IMR-90 (cell line): ENCODE measurements around the gene MRAP.

ENCODE experiments used
- MAZ ChIP-seq: IDR thresholded peaks from 2 replicates; pipeline ENCODE4 v1.6.1; 2012; ENCODE audit warnings: low read depth, mild to moderate bottlenecking, low read length, improper control_type of control experiment, moderate library complexity, borderline replicate concordance
- MXI1 ChIP-seq: IDR thresholded peaks from 2 replicates; pipeline ENCODE4 v1.6.1; 2012; ENCODE audit warnings: low read depth, mild to moderate bottlenecking, low read length, moderate library complexity, borderline replicate concordance
- POLR2A ChIP-seq: IDR thresholded peaks from 2 replicates; pipeline ENCODE4 v1.6.1; 2012; ENCODE audit warnings: mild to moderate bottlenecking, low read depth, low read length
- SMC3 ChIP-seq: fragments of 150-350 bp; IDR thresholded peaks from 2 replicates; pipeline ENCODE4 v1.6.1; 2016; ENCODE audit warnings: low read depth, mild to moderate bottlenecking, antibody characterized with exemption, low read length, moderate library complexity
- TF ChIP-seq, protein P1 (sequence below): conservative IDR thresholded peaks from 2 replicates; pipeline ENCODE4 v1.5.1; 2012; ENCODE audit warnings: mild to moderate bottlenecking, low read depth, low read length, improper control_type of control experiment

DNA sequence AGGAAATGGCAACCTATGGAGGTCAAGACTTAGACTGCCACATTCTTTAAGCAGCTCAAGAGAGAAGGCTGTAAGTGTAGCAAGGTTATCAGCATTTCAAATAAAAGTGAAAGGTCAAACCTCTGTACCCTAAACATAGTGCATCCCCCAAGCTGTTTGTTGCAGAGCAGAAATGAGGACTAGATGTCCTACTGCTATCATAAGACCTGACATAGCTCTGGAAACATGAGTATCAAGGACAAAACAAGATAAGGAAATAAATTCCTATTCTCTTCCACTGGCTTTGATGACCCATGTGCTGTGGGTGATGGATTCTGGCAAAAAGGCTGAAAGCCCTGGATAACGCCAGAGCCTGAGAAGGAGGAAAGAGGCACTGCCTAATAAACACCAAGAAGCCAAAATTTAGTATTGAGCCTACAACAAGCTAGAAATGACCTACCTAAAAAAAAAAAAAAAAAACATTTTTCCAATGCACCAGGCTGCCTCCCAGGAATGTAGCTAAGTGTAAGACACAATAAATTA lies 58.3 kb downstream of the MRAP start:
- TF ChIP-seq, protein P1, sequence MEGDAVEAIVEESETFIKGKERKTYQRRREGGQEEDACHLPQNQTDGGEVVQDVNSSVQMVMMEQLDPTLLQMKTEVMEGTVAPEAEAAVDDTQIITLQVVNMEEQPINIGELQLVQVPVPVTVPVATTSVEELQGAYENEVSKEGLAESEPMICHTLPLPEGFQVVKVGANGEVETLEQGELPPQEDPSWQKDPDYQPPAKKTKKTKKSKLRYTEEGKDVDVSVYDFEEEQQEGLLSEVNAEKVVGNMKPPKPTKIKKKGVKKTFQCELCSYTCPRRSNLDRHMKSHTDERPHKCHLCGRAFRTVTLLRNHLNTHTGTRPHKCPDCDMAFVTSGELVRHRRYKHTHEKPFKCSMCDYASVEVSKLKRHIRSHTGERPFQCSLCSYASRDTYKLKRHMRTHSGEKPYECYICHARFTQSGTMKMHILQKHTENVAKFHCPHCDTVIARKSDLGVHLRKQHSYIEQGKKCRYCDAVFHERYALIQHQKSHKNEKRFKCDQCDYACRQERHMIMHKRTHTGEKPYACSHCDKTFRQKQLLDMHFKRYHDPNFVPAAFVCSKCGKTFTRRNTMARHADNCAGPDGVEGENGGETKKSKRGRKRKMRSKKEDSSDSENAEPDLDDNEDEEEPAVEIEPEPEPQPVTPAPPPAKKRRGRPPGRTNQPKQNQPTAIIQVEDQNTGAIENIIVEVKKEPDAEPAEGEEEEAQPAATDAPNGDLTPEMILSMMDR = no peak
- TF ChIP-seq POLR2A = no peak
- no peak for TF ChIP-seq MXI1
- no peak for TF ChIP-seq MAZ
- no peak for TF ChIP-seq SMC3
